ENCODE data around the gene PRRX1.

PRRX1 gene

GRCh38 chr1:170700842-170701615 lies 37.1 kb downstream of the PRRX1 start (continued):
- TF ChIP-seq ZNF202 (tag by site-specific recombination; IDR thresholded peaks at IDR 0.05; ENCODE audit: borderline replicate concordance) (no peak), ZNF324 (tag by site-specific recombination; IDR thresholded peaks at IDR 0.05) (no peak), ZSCAN23 (tag by site-specific recombination; IDR thresholded peaks at IDR 0.05) (no peak), ZNF174 (tag by site-specific recombination; IDR thresholded peaks at IDR 0.05) (no peak), MZF1 (tag by site-specific recombination; IDR thresholded peaks at IDR 0.05; ENCODE audit: borderline replicate concordance) (no peak), ZNF48 (tag by site-specific recombination; IDR thresholded peaks at IDR 0.05) (no peak), SETDB1 (IDR thresholded peaks at IDR 0.05; ENCODE audit: insufficient read length, low read length) (no peak)
- TF ChIP-seq, protein P1, sequence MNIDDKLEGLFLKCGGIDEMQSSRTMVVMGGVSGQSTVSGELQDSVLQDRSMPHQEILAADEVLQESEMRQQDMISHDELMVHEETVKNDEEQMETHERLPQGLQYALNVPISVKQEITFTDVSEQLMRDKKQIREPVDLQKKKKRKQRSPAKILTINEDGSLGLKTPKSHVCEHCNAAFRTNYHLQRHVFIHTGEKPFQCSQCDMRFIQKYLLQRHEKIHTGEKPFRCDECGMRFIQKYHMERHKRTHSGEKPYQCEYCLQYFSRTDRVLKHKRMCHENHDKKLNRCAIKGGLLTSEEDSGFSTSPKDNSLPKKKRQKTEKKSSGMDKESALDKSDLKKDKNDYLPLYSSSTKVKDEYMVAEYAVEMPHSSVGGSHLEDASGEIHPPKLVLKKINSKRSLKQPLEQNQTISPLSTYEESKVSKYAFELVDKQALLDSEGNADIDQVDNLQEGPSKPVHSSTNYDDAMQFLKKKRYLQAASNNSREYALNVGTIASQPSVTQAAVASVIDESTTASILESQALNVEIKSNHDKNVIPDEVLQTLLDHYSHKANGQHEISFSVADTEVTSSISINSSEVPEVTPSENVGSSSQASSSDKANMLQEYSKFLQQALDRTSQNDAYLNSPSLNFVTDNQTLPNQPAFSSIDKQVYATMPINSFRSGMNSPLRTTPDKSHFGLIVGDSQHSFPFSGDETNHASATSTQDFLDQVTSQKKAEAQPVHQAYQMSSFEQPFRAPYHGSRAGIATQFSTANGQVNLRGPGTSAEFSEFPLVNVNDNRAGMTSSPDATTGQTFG (tag by site-specific recombination; IDR thresholded peaks at IDR 0.05; ENCODE audit: borderline replicate concordance): no peak

DNA sequence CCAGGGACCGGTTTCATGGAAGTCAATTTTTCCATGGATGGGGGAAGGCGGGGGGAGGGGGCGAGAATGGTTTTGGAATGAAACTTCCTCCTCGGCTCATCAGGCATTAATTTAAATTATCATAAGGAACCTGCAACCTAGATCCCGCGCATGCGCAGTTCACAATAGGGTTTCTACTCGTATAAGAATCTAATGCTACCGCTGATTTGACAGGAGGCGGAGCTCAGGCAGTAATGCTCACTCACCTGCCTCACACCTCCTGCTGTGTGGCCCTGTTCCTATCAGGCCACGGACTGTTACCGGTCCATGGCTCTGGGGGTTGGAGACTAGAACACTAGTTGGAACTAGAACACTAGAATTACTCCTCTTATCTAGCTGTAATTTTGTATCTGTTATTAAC lies 38.0 kb downstream of the PRRX1 start:
- Histone ChIP-seq H3K27ac (ENCODE audit: extremely low read depth, low read depth, low read length) (no peak overlapping the region), H3K4me3 (ENCODE audit: low read depth, low read length) (no peak overlapping the region), H3K36me3 (ENCODE audit: control insufficient read depth in 2 of 2, insufficient read depth in 1 of 2, low read length in 2 of 2) (no peaks in the 10 kb centered on the region), H3K4me1 (ENCODE audit: control insufficient read depth, insufficient read depth, low read length) (no peaks in the 10 kb centered on the region), H3K9me3 (ENCODE audit: control insufficient read depth, insufficient read depth, low read depth, low read length) (no peaks in the 10 kb centered on the region)
- TF ChIP-seq KLF9 (tag by site-specific recombination; IDR thresholded peaks at IDR 0.05; ENCODE audit: low read depth) (no peak), GLIS1 (tag by site-specific recombination; IDR thresholded peaks at IDR 0.05) (no peak), ZNF2 (tag by site-specific recombination; IDR thresholded peaks at IDR 0.05) (no peak), ZNF169 (tag by site-specific recombination; IDR thresholded peaks at IDR 0.05) (no peak), ZNF223 (tag by site-specific recombination; IDR thresholded peaks at IDR 0.05) (no peak), ZNF707 (tag by site-specific recombination; IDR thresholded peaks at IDR 0.05) (no peak), MZF1 (tag by site-specific recombination; IDR thresholded peaks at IDR 0.05; ENCODE audit: borderline replicate concordance) (no peak)
- ChIA-PET CTCF (no interaction called here), POLR2A (no interaction called here)

DNA sequence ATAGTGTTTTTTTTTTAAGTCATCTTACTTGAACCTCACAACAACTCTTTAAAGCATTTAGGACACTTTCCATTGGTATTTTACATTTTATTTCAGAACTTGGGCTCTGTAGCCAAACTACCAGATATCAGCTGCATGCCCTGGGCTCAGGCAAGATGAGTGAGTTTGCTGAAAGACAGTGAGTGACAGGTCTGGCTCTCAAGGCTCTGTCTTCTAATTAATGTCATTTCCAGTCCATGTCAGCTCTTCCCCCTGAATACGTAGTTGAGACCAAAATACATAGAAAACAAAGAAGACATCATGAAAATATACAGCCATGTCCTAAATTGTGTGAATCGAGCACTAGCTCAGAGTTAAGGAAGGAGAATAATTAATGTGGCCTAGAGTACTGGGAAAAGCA lies 39.7 kb downstream of the PRRX1 start:
- H3K9me3 ChIP-seq (ENCODE audit: control insufficient read depth, insufficient read depth, low read depth, low read length): no peaks in the 10 kb centered on the region
- H3K27ac ChIP-seq (ENCODE audit: extremely low read depth, low read depth, low read length): no peak overlapping the region
- POLR2A ChIA-PET: no interaction called here
- no peaks in the 10 kb centered on the region for H3K4me1 ChIP-seq (ENCODE audit: control insufficient read depth, insufficient read depth, low read length)
- H3K4me3 ChIP-seq (ENCODE audit: low read depth, low read length): no peak overlapping the region
- H3K36me3 ChIP-seq (ENCODE audit: control insufficient read depth in 2 of 2, insufficient read depth in 1 of 2, low read length in 2 of 2): no peaks in the 10 kb centered on the region
- CTCF ChIA-PET: interaction anchor here (1.4 kb wide), 1 partner anchor 15 kb away, joined by 5 read pairs; no protein-coding TSS in a partner anchor
- TF ChIP-seq ZNF341 (tag by site-specific recombination; IDR thresholded peaks at IDR 0.05; ENCODE audit: low read depth) (no peak), TRIM28 (IDR thresholded peaks at IDR 0.05; ENCODE audit: borderline replicate concordance, low read length) (no peak), ZNF561 (tag by site-specific recombination; IDR thresholded peaks at IDR 0.05; ENCODE audit: borderline replicate concordance) (no peak), PRDM4 (tag by site-specific recombination; IDR thresholded peaks at IDR 0.05) (no peak), ZNF792 (tag by site-specific recombination; IDR thresholded peaks at IDR 0.05) (no peak), BCL11A (tag by site-specific recombination; IDR thresholded peaks at IDR 0.05; ENCODE audit: low read depth) (no peak)
- TF ChIP-seq, protein P2, sequence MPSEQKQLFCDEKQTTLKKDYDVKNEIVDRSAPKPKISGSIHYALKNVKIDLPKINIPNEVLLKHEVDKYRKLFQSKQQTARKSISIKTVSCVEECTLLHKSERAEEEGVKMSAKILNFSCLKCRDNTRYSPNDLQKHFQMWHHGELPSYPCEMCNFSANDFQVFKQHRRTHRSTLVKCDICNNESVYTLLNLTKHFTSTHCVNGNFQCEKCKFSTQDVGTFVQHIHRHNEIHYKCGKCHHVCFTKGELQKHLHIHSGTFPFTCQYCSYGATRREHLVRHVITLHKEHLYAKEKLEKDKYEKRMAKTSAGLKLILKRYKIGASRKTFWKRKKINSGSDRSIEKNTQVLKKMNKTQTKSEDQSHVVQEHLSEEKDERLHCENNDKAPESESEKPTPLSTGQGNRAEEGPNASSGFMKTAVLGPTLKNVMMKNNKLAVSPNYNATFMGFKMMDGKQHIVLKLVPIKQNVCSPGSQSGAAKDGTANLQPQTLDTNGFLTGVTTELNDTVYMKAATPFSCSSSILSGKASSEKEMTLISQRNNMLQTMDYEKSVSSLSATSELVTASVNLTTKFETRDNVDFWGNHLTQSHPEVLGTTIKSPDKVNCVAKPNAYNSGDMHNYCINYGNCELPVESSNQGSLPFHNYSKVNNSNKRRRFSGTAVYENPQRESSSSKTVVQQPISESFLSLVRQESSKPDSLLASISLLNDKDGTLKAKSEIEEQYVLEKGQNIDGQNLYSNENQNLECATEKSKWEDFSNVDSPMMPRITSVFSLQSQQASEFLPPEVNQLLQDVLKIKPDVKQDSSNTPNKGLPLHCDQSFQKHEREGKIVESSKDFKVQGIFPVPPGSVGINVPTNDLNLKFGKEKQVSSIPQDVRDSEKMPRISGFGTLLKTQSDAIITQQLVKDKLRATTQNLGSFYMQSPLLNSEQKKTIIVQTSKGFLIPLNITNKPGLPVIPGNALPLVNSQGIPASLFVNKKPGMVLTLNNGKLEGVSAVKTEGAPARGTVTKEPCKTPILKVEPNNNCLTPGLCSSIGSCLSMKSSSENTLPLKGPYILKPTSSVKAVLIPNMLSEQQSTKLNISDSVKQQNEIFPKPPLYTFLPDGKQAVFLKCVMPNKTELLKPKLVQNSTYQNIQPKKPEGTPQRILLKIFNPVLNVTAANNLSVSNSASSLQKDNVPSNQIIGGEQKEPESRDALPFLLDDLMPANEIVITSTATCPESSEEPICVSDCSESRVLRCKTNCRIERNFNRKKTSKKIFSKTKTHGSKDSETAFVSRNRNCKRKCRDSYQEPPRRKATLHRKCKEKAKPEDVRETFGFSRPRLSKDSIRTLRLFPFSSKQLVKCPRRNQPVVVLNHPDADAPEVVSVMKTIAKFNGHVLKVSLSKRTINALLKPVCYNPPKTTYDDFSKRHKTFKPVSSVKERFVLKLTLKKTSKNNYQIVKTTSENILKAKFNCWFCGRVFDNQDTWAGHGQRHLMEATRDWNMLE (tag by site-specific recombination; conservative IDR thresholded peaks at IDR 0.05; ENCODE audit: low read depth): no peak
